ENCODE measurements around the gene CCN5.
A peak's percentile ranks its signal among the peaks of the same experiment; 100 is the strongest.
"Not testable (repeated sequence)": the region's sequence is repeated elsewhere in the genome, so short reads cannot be mapped to it uniquely, and the experiment has no call there.

The CCN5 gene, protein sequence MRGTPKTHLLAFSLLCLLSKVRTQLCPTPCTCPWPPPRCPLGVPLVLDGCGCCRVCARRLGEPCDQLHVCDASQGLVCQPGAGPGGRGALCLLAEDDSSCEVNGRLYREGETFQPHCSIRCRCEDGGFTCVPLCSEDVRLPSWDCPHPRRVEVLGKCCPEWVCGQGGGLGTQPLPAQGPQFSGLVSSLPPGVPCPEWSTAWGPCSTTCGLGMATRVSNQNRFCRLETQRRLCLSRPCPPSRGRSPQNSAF

DNA sequence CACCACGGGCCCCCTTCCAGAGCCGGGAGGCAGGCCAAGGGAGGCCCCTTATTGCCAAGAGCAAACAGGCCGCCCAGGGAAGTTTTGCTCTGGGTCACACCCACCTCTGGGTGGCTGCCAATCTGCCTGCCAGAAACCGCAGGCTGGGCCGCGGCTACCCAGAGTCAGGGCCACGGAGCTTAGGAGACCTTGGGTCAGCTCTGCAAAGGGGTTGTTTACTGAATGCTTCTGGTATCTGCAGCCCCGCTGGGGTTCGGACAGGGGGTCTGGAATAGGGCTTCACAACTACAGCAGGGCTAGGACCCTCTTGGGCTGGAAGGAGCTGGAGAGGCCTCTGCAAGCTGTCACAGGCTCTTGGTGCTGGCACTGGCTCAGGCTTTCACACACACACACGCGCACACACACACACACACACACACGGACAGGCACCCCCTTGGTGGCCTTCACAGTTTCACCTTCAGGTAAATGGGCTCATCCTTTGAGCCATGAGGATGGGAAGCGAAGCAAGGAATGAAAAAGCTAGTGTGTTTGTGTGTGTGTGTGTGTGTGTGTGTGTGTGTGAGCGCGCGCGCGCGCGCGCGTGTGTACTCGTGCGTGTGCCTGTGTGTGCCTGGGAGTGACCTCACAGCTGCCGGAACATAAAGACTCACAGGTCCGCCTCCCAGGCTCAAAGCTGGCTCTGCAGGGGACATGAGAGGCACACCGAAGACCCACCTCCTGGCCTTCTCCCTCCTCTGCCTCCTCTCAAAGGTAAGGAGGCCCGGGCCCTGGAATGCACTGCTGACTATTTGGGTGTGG is at the start of gene CCN5:
Gene CCN5 (plus strand): TSS at position 669 of the 798 bp plus-strand sequence. CDS start 22 bp downstream, at position 691.
- peak; percentile 80 for DNase-seq (ENCODE audit: low read depth)
- TF ChIP-seq, protein P1, sequence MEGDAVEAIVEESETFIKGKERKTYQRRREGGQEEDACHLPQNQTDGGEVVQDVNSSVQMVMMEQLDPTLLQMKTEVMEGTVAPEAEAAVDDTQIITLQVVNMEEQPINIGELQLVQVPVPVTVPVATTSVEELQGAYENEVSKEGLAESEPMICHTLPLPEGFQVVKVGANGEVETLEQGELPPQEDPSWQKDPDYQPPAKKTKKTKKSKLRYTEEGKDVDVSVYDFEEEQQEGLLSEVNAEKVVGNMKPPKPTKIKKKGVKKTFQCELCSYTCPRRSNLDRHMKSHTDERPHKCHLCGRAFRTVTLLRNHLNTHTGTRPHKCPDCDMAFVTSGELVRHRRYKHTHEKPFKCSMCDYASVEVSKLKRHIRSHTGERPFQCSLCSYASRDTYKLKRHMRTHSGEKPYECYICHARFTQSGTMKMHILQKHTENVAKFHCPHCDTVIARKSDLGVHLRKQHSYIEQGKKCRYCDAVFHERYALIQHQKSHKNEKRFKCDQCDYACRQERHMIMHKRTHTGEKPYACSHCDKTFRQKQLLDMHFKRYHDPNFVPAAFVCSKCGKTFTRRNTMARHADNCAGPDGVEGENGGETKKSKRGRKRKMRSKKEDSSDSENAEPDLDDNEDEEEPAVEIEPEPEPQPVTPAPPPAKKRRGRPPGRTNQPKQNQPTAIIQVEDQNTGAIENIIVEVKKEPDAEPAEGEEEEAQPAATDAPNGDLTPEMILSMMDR (conservative IDR thresholded peaks at IDR 0.05; ENCODE audit: low read depth, low read length) = no peak

DNA sequence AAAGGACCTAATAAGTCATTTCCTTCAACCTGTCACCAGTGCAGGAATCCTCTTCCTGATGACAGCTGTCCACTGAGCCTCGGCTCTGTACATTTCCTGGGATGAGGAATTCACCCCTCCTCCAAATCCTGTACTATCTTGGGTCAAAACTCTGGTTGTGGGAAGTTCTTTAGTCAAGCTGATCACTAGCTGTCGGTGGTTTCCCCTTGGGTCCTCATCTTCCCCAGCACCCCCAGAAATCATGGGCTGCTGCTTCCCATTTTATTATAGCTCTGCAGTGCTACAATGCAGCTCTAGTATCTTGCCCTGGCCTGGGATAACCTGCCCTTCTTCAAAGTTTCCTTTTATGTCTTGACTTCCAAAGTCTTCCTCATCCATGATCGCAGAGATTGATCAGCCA is 49.1 kb upstream of the CCN5 start:
- no peak for DNase-seq (ENCODE audit: low read depth)
- no peak overlapping the region for H3K4me3 ChIP-seq (ENCODE audit: low read length)
- TF ChIP-seq, protein P1 (conservative IDR thresholded peaks at IDR 0.05; ENCODE audit: low read depth, low read length) = no peak

More for the DNA sequence above, at the start of gene CCN5:
- H3K4me3 ChIP-seq (ENCODE audit: low read length) = no peak within 1 kb of the TSS

DNA sequence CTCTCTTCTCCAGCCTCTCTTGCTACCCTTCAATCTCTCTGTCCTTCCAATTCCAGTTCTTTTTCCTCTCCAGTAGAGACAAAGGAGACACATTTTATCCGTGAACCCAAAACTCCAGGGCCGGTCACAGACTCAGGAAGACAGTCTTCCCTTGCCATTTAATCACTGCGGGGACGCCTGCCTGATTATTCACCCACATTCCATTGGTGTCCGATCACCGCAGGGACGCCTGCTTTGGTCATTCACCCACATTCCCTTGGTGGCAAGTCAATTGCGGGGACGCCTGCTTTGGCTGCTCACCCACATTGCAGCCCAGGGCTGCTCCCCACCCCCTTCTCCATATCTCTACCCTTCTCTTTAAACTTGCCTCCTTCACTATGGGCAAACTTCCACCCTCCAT is 44.3 kb upstream of the CCN5 start:
- DNase-seq (ENCODE audit: low read depth); H3K4me3 ChIP-seq (ENCODE audit: low read length): not testable (repeated sequence)

DNA sequence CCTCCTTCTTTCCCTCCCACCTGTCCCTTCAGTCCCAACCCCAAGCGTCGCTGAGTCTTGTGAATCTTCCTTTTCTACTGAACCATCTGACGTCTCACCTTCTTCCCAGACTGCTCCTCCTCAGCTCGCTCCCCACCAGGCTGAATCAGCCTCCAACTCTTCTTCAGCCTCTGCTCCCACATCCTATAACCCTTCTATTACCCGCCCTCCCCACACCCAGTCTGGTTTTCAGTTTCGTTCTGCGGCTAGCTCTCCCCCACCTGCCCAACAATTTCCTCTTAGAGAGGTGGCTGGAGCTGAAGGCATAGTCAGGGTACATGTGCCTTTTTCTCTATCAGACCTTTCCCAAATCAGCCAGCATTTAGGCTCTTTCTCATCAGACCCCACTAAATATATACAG is 43.6 kb upstream of the CCN5 start:
- not testable (repeated sequence) for DNase-seq (ENCODE audit: low read depth); H3K4me3 ChIP-seq (ENCODE audit: low read length)

DNA sequence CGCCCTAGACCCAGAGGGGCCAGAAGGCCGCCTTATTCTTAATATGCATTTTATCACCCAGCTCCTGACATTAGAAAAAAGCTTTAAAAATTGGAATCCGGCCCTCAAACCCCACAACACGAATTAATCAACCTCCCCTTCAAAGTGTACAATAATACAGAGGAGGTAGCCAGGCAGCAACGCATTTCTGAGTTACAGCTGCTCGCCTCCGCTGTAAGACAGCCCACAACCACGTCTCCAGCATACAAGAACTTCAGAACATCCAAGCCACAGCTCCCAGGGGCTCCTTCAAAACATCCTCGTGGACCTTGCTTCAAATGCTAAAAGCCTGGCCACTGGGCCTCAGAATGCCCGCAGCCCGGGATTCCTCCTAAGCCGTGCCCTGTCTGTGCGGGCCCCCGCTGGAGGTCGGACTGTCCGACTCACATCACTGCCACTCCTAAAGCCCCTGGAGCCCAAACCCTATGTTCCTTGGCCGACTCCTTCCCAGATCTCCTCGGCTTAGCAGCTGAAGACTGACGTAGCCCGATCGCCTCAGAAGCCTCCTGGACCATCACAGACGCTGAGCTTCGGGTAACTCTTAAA is 42.8 kb upstream of the CCN5 start:
- not testable (repeated sequence) for H3K4me3 ChIP-seq (ENCODE audit: low read length); DNase-seq (ENCODE audit: low read depth)

DNA sequence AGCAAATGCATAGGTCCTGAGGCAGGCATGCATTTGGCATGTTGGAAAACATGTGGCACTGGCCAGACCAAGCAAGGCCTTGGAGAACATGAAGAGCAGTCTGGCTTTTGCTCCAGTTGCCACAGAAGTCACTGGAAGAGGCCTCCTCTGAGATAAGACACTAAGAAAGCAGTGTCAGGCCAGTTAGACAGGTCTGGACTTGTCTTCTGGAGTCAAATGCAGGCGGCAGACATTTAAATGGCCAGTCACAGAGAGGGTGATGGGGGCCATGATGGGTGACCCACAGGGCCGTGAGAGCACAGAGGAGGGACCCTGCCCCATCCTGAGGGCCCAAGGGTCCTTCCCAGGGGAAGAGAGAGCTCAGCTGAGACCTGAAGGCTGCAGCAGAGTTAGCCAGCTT is 36.9 kb upstream of the CCN5 start:
- no peak for DNase-seq (ENCODE audit: low read depth)
- H3K4me3 ChIP-seq (ENCODE audit: low read length) = no peak overlapping the region
- TF ChIP-seq, protein P1 (conservative IDR thresholded peaks at IDR 0.05; ENCODE audit: low read depth, low read length) = no peak

DNA sequence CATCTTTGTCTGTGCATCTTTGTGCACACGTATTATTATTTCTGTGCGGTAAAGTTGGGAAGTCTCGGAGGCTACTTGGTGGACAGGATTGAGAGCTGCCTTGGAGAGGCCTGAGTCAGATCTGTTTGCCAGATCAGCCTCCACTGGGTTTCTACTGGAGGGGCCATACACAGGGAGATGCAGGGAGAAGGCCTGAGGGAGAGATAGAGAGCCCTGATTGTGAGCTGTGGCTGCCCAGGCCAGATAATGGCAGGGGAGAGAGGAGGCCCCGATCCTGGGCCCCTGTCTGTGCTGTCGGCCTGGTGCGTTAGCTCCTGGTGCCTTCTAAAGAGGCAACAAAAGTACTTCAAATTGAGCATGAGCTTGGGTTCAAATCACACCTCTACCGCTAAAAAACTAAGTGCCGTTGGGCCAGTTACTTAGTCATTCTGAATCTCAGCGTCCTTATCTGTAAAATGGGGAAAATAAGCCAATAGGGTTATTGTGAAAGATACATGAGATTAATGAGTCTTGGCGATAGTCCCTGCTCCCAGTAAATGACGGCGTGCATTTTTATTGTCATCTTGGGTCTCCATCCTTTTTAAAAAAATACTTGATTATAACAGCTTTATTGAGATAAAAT is 36.1 kb upstream of the CCN5 start:
- no peak overlapping the region for H3K4me3 ChIP-seq (ENCODE audit: low read length)
- DNase-seq (ENCODE audit: low read depth) = no peak
- TF ChIP-seq, protein P1 (conservative IDR thresholded peaks at IDR 0.05; ENCODE audit: low read depth, low read length) = no peak

DNA sequence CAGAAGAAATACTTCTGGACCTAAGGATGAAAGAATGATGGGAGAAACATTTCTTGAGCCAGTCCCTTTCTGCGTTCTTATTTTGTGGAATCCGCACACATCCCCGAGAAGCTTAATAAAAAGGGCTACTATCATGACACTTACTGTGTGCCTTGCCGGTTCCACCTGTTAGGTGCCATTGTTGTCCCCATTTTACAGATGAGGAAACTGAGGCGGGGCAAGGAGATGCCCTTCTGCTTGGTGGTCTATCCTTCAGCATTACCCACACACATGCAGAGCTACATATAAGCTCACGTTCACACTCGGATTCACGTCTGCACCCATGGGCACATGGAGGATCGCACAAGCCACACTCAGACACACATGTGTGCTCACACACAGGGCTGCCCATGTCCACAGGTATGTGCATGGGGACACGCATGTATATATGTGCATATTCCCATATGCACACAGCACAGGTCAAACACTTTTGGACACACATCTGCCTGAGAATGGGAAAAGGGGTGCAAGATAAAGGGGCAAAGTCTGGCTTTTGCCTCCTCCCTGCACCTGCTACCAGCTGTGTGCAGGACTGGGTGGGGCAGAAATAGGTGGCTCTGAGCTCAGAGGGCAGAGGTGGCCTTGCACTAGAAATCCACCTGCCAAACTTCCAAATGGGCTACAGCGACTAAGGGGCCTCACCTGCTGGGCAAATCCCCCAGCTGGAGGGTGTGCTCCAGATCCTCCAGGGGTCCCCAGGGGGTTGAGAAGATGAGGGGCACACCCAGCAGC is 33.2 kb upstream of the CCN5 start:
- TF ChIP-seq, protein P1 (conservative IDR thresholded peaks at IDR 0.05; ENCODE audit: low read depth, low read length) = no peak
- no peak for DNase-seq (ENCODE audit: low read depth)
- no peak overlapping the region for H3K4me3 ChIP-seq (ENCODE audit: low read length)
